Kidney epithelial cell (primary cell): ENCODE measurements around the gene PLB1. TPM values are rescaled to one million over a fixed set of nuclear protein-coding genes. Genes with fewer than 3 reads are reported as not detected.
A peak's percentile ranks its signal among the peaks of the same experiment; 100 is the strongest.

ENCODE experiments used
- DNase-seq: peaks from one replicate; pipeline ENCODE4 v3.0.0-alpha.2; 2010; ENCODE audit warnings: low read depth
- H3K27me3 ChIP-seq: 2 replicates; pipeline ENCODE4 v1.6.0; 2011; ENCODE audit warnings: low read length; ENCODE audit not compliant: control insufficient read depth, insufficient read depth
- H3K36me3 ChIP-seq: 2 replicates; pipeline ENCODE4 v1.5.1; 2011; ENCODE audit warnings: low read length; ENCODE audit not compliant: control insufficient read depth, insufficient read depth
- H3K4me3 ChIP-seq: 2 replicates; pipeline ENCODE4 v1.5.1; 2011; ENCODE audit warnings: low read depth, mild to moderate bottlenecking, control low read depth, low read length
- total RNA-seq: library from RNA; depleted of rRNA; stranded (reverse); fragments of >200 nt; gene quantifications from 2 replicates; pipeline ENCODE4 v1.2.3, GENCODE V29; 2015
- TF ChIP-seq, protein P1 (sequence below): IDR thresholded peaks from 2 replicates; pipeline ENCODE4 v1.5.1; 2011; ENCODE audit warnings: mild to moderate bottlenecking, moderate library complexity, low read length, control low read depth, inconsistent platforms; ENCODE audit not compliant: insufficient read depth, poor library complexity, severe bottlenecking

Gene PLB1
- total RNA-seq, 1 donor from 2014 or later = 0.25 TPM

GRCh38 chr2:28507796-28508764 lies 12.2 kb downstream of the PLB1 start:
- TF ChIP-seq, protein P1, sequence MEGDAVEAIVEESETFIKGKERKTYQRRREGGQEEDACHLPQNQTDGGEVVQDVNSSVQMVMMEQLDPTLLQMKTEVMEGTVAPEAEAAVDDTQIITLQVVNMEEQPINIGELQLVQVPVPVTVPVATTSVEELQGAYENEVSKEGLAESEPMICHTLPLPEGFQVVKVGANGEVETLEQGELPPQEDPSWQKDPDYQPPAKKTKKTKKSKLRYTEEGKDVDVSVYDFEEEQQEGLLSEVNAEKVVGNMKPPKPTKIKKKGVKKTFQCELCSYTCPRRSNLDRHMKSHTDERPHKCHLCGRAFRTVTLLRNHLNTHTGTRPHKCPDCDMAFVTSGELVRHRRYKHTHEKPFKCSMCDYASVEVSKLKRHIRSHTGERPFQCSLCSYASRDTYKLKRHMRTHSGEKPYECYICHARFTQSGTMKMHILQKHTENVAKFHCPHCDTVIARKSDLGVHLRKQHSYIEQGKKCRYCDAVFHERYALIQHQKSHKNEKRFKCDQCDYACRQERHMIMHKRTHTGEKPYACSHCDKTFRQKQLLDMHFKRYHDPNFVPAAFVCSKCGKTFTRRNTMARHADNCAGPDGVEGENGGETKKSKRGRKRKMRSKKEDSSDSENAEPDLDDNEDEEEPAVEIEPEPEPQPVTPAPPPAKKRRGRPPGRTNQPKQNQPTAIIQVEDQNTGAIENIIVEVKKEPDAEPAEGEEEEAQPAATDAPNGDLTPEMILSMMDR = no peak
- peak; percentile 95 for DNase-seq
- Histone ChIP-seq H3K36me3 (no peaks in the 10 kb centered on the region), H3K27me3 (no peaks in the 10 kb centered on the region), H3K4me3 (no peak overlapping the region)

GRCh38 chr2:28509361-28509760 lies 13.5 kb downstream of the PLB1 start:
- TF ChIP-seq, protein P1 = no peak
- no peaks in the 10 kb centered on the region for H3K36me3 ChIP-seq
- H3K27me3 ChIP-seq = no peaks in the 10 kb centered on the region
- H3K4me3 ChIP-seq = no peak overlapping the region
- no peak for DNase-seq

GRCh38 chr2:28510184-28510583 lies 14.3 kb downstream of the PLB1 start:
- DNase-seq = no peak
- no peaks in the 10 kb centered on the region for H3K27me3 ChIP-seq
- TF ChIP-seq, protein P1 = no peak
- no peaks in the 10 kb centered on the region for H3K36me3 ChIP-seq
- H3K4me3 ChIP-seq = no peak overlapping the region

DNA sequence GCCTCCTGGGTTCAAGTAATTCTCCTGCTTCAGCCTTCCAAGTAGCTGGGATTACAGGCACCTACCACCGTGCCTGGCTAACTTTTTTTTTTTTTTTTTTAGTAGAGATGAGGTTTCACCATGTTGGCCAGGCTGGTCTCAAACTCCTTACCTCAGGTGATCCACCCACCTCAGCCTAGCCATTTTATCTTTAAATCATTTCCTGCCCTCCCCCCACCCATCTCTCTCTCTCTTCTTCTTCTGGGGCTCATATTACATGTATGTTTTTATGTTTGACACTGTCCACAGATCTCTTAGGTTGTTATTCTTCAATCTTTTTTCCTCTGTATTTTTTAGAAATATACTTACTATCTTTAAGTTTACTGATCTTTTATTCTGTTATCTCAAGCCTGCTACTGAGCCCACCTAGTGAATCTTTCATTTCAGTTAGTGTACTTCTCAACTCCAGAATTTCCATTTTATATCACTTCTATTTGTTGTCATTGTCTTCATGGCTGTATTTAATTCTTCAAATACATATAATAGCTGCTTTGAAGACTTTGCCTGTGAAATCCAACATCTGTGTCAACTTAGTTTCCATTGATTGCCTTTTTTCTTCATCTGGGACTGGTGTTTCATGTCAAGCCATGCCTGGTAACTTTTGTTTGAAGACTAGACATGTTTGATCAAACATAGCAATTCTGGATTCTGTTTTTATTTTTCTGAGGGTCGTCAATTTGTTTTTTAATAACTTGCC lies 16.2 kb downstream of the PLB1 start:
- no peak overlapping the region for H3K4me3 ChIP-seq
- no peak for DNase-seq
- TF ChIP-seq, protein P1 = no peak

DNA sequence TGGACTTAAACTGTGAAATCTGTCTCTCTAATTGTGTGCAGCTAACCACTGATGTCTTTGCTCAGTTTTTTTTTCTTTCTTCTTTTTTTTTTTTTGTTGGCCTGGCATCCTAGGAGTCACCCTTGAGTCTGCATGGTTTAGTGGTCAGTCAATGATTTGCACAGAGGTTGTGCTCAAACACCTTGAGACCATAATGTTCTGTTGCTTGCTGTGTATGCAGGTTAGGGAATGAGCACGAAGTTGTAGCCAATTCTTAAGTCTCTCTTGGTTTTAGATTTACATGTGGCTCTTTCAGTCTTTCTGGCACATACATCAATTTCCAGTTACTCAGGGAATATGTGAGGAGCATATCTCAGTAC lies 16.7 kb downstream of the PLB1 start:
- TF ChIP-seq, protein P1 = no peak
- Histone ChIP-seq H3K36me3 (no peaks in the 10 kb centered on the region), H3K4me3 (no peak overlapping the region), H3K27me3 (no peaks in the 10 kb centered on the region)
- DNase-seq = no peak

More for the DNA sequence above, 16.2 kb downstream of the PLB1 start:
- Histone ChIP-seq H3K36me3 (no peaks in the 10 kb centered on the region), H3K27me3 (no peaks in the 10 kb centered on the region)
